Liver (tissue), 9 donors: ENCODE data around the gene PTRH2. TPM values are rescaled to one million over a fixed set of nuclear protein-coding genes. Genes with fewer than 3 reads are reported as not detected.

ENCODE experiments used
- DNase-seq: peaks from one replicate; pipeline ENCODE4 v3.0.0-alpha.2; 2017; ENCODE audit warnings: low spot score
- H3K27ac ChIP-seq, 2 donors: one replicate each; pipeline ENCODE4 v1.7.0; 2013; ENCODE audit warnings: inconsistent platforms in 2 of 2, low read length in 2 of 2, control low read depth in 1 of 2, low read depth in 1 of 2, mild to moderate bottlenecking in 1 of 2
- H3K27me3 ChIP-seq, 4 donors: one replicate each; pipeline versions ENCODE4 v1.6.1 to v1.7.0; 2013; ENCODE audit warnings: low read length in 3 of 4, inconsistent platforms in 1 of 4, mild to moderate bottlenecking in 1 of 4, moderate library complexity in 1 of 4; ENCODE audit not compliant: control insufficient read depth in 4 of 4, insufficient read depth in 4 of 4
- H3K36me3 ChIP-seq, 4 donors: one replicate each; pipeline versions ENCODE4 v1.6.1 to v1.7.0; 2013; ENCODE audit warnings: low read length in 3 of 4, mild to moderate bottlenecking in 3 of 4, low read depth in 1 of 4, moderate library complexity in 1 of 4; ENCODE audit not compliant: control insufficient read depth in 4 of 4, insufficient read depth in 3 of 4
- H3K4me1 ChIP-seq, 4 donors: one replicate each; pipeline versions ENCODE4 v1.6.1 to v1.7.0; 2013; ENCODE audit warnings: low read length in 3 of 4, mild to moderate bottlenecking in 3 of 4, moderate library complexity in 1 of 4; ENCODE audit not compliant: control insufficient read depth in 4 of 4, insufficient read depth in 4 of 4
- H3K4me3 ChIP-seq, 3 donors: one replicate each; pipeline versions ENCODE4 v1.6.1 to v1.7.0; 2013; ENCODE audit warnings: low read length in 3 of 3, control low read depth in 1 of 3, low read depth in 1 of 3, mild to moderate bottlenecking in 1 of 3
- H3K9ac ChIP-seq, 2 donors: one replicate each; pipeline ENCODE4 v1.7.0; 2013; ENCODE audit warnings: low read length in 2 of 2, mild to moderate bottlenecking in 2 of 2, moderate library complexity in 2 of 2, control low read depth in 1 of 2, low read depth in 1 of 2
- H3K9me3 ChIP-seq, 4 donors: one replicate each; pipeline versions ENCODE4 v1.6.1 to v1.7.0; 2013; ENCODE audit warnings: low read length in 3 of 4; ENCODE audit not compliant: control insufficient read depth in 4 of 4
- EGR1 ChIP-seq, 2 donors: IDR thresholded peaks; 2 replicates each; pipeline ENCODE4 v1.6.1; 2016 to 2018; ENCODE audit warnings: antibody characterized with exemption in 2 of 2, low read depth in 2 of 2
- FOXA1 ChIP-seq: IDR thresholded peaks from 2 replicates; pipeline ENCODE4 v1.6.1; 2016; ENCODE audit warnings: antibody characterized with exemption
- FOXA2 ChIP-seq: IDR thresholded peaks from 2 replicates; pipeline ENCODE4 v1.6.1; 2016; ENCODE audit warnings: antibody characterized with exemption
- GABPA ChIP-seq, 2 donors: IDR thresholded peaks in 1 of 2; conservative IDR thresholded peaks in 1 of 2; 2 replicates each; pipeline ENCODE4 v1.6.1; 2016; ENCODE audit warnings: antibody characterized with exemption in 2 of 2, mild to moderate bottlenecking in 1 of 2, moderate library complexity in 1 of 2
- HNF4A ChIP-seq, 2 donors: conservative IDR thresholded peaks; 2 replicates each; pipeline ENCODE4 v1.6.1; 2016; ENCODE audit warnings: antibody characterized with exemption in 2 of 2, mild to moderate bottlenecking in 2 of 2
- HNF4G ChIP-seq: IDR thresholded peaks from 2 replicates; pipeline ENCODE4 v1.6.1; 2016; ENCODE audit warnings: antibody characterized with exemption
- JUND ChIP-seq, 2 donors: IDR thresholded peaks; 2 replicates each; pipeline ENCODE4 v1.6.1; 2016; ENCODE audit warnings: antibody characterized with exemption in 2 of 2
- MAX ChIP-seq: IDR thresholded peaks from 2 replicates; pipeline ENCODE4 v1.6.1; 2016; ENCODE audit warnings: antibody characterized with exemption
- NR2F2 ChIP-seq: IDR thresholded peaks from 2 replicates; pipeline ENCODE4 v1.6.1; 2016; ENCODE audit warnings: antibody characterized with exemption
- RAD21 ChIP-seq, 2 donors: IDR thresholded peaks; 2 replicates each; pipeline ENCODE4 v1.6.1; 2016; ENCODE audit warnings: antibody characterized with exemption in 2 of 2, mild to moderate bottlenecking in 2 of 2
- RXRA ChIP-seq, 2 donors: IDR thresholded peaks; 2 replicates each; pipeline ENCODE4 v1.6.1; 2017 to 2018; ENCODE audit warnings: antibody characterized with exemption in 2 of 2, mild to moderate bottlenecking in 1 of 2
- SP1 ChIP-seq: IDR thresholded peaks from 2 replicates; pipeline ENCODE4 v1.6.1; 2018; ENCODE audit warnings: antibody characterized with exemption, mild to moderate bottlenecking
- TAF1 ChIP-seq: conservative IDR thresholded peaks from 2 replicates; pipeline ENCODE4 v1.6.1; 2016; ENCODE audit warnings: antibody characterized with exemption, mild to moderate bottlenecking
- YY1 ChIP-seq: IDR thresholded peaks from 2 replicates; pipeline ENCODE4 v1.6.1; 2016; ENCODE audit warnings: antibody characterized with exemption, mild to moderate bottlenecking
- WGBS: extraction: QIAGEN DNeasy Blood & Tissue Kit; methylation state at CpG from one replicate; pipeline ENCODE4 v1.1.7; 2013; 5-methylcytosine and 5-hydroxymethylcytosine counted together
- polyA plus RNA-seq, 2 donors: library from polyadenylated mRNA; stranded (reverse) in 1 of 2; unstranded in 1 of 2; fragments of 200-250 nt in 1 of 2; fragments of >200 nt in 1 of 2; fragmentation: Nextera tagmentation in 1 of 2; extraction: Ambion mirVana in 1 of 2; gene quantifications; one replicate each; pipeline versions ENCODE4 v1.2.1 to v1.2.3, GENCODE V29; 2013 to 2015
- total RNA-seq, 2 donors: library from RNA; depleted of rRNA; stranded (reverse); fragments of >200 nt; gene quantifications; one replicate each; pipeline ENCODE4 v1.2.3, GENCODE V29; 2014
- TF ChIP-seq, protein P1 (sequence below): IDR thresholded peaks from 2 replicates; pipeline ENCODE4 v1.6.1; 2016; ENCODE audit warnings: antibody characterized with exemption
- TF ChIP-seq, protein P2 (sequence below): IDR thresholded peaks from 2 replicates; pipeline ENCODE4 v1.6.1; 2016; ENCODE audit warnings: antibody characterized with exemption
- TF ChIP-seq, protein P3 (sequence below): IDR thresholded peaks from 2 replicates; pipeline ENCODE4 v1.6.1; 2016; ENCODE audit warnings: antibody characterized with exemption, mild to moderate bottlenecking
- TF ChIP-seq, protein P4 (sequence below): fragments of 150-350 bp; IDR thresholded peaks from 2 replicates; pipeline ENCODE4 v1.5.1; 2017; ENCODE audit warnings: improper control_type of control experiment, low read depth, low read length; ENCODE audit not compliant: missing input control
- donor health status: healthy.
- donor health status: healthy.
- donor health status: healthy.
- donor health status: healthy.
- donor health status: healthy.

PTRH2 gene
- total and polyA plus RNA-seq, 4 donors: 9.7 to 39.1 (median 23.1) TPM

- Histone ChIP-seq H3K9ac (no peak overlapping the region), H3K36me3 (peaks cover 0 to 10% (median 4%) of the 10 kb centered on the region in 4 donors), H3K27ac (no peak overlapping the region), H3K4me3 (no peak overlapping the region), H3K27me3 (no peaks in the 10 kb centered on the region), H3K4me1 (peaks cover 0 to 3% (median 0%) of the 10 kb centered on the region in 4 donors), H3K9me3 (no peaks in the 10 kb centered on the region)
- TF ChIP-seq, protein P1, sequence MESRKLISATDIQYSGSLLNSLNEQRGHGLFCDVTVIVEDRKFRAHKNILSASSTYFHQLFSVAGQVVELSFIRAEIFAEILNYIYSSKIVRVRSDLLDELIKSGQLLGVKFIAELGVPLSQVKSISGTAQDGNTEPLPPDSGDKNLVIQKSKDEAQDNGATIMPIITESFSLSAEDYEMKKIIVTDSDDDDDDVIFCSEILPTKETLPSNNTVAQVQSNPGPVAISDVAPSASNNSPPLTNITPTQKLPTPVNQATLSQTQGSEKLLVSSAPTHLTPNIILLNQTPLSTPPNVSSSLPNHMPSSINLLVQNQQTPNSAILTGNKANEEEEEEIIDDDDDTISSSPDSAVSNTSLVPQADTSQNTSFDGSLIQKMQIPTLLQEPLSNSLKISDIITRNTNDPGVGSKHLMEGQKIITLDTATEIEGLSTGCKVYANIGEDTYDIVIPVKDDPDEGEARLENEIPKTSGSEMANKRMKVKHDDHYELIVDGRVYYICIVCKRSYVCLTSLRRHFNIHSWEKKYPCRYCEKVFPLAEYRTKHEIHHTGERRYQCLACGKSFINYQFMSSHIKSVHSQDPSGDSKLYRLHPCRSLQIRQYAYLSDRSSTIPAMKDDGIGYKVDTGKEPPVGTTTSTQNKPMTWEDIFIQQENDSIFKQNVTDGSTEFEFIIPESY: no peak
- TF ChIP-seq JUND (IDR thresholded peaks at IDR 0.05) (no peak), TAF1 (no peak)
- TF ChIP-seq, protein P2, sequence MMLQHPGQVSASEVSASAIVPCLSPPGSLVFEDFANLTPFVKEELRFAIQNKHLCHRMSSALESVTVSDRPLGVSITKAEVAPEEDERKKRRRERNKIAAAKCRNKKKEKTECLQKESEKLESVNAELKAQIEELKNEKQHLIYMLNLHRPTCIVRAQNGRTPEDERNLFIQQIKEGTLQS: no peak
- WGBS: 81% methylated on average over 4 of the region's 4 CpGs
- DNase-seq: no peak
These were observed 36.6 kb upstream of the PTRH2 start for GRCh38 chr17:59743842-59744241.

GRCh38 chr17:59737324-59737723 is 30.1 kb upstream of the PTRH2 start:
- DNase-seq: no peak
- no peaks in the 10 kb centered on the region for H3K9me3 ChIP-seq
- no peak overlapping the region for H3K9ac ChIP-seq
- no peak overlapping the region for H3K27ac ChIP-seq
- no peaks in the 10 kb centered on the region for H3K27me3 ChIP-seq
- H3K4me1 ChIP-seq: no peaks in the 10 kb centered on the region
- TF ChIP-seq RXRA (IDR thresholded peaks at IDR 0.05) (no peak), GABPA (IDR thresholded peaks at IDR 0.05 in 1 of 2, conservative IDR thresholded peaks at IDR 0.05 in 1 of 2) (no peak), YY1 (no peak), HNF4G (no peak), FOXA2 (no peak), EGR1 (IDR thresholded peaks at IDR 0.05; ENCODE audit: low read depth in 2 of 2) (no peak), NR2F2 (no peak), RAD21 (IDR thresholded peaks at IDR 0.05) (no peak), TAF1 (no peak), HNF4A (conservative IDR thresholded peaks at IDR 0.05) (no peak), MAX (no peak), SP1 (no peak), FOXA1 (no peak), JUND (IDR thresholded peaks at IDR 0.05) (no peak)
- TF ChIP-seq, protein P3, sequence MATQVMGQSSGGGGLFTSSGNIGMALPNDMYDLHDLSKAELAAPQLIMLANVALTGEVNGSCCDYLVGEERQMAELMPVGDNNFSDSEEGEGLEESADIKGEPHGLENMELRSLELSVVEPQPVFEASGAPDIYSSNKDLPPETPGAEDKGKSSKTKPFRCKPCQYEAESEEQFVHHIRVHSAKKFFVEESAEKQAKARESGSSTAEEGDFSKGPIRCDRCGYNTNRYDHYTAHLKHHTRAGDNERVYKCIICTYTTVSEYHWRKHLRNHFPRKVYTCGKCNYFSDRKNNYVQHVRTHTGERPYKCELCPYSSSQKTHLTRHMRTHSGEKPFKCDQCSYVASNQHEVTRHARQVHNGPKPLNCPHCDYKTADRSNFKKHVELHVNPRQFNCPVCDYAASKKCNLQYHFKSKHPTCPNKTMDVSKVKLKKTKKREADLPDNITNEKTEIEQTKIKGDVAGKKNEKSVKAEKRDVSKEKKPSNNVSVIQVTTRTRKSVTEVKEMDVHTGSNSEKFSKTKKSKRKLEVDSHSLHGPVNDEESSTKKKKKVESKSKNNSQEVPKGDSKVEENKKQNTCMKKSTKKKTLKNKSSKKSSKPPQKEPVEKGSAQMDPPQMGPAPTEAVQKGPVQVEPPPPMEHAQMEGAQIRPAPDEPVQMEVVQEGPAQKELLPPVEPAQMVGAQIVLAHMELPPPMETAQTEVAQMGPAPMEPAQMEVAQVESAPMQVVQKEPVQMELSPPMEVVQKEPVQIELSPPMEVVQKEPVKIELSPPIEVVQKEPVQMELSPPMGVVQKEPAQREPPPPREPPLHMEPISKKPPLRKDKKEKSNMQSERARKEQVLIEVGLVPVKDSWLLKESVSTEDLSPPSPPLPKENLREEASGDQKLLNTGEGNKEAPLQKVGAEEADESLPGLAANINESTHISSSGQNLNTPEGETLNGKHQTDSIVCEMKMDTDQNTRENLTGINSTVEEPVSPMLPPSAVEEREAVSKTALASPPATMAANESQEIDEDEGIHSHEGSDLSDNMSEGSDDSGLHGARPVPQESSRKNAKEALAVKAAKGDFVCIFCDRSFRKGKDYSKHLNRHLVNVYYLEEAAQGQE: no peak
- TF ChIP-seq, protein P2: no peak
- TF ChIP-seq, protein P4, sequence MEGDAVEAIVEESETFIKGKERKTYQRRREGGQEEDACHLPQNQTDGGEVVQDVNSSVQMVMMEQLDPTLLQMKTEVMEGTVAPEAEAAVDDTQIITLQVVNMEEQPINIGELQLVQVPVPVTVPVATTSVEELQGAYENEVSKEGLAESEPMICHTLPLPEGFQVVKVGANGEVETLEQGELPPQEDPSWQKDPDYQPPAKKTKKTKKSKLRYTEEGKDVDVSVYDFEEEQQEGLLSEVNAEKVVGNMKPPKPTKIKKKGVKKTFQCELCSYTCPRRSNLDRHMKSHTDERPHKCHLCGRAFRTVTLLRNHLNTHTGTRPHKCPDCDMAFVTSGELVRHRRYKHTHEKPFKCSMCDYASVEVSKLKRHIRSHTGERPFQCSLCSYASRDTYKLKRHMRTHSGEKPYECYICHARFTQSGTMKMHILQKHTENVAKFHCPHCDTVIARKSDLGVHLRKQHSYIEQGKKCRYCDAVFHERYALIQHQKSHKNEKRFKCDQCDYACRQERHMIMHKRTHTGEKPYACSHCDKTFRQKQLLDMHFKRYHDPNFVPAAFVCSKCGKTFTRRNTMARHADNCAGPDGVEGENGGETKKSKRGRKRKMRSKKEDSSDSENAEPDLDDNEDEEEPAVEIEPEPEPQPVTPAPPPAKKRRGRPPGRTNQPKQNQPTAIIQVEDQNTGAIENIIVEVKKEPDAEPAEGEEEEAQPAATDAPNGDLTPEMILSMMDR: no peak
- TF ChIP-seq, protein P1: no peak
- H3K36me3 ChIP-seq: peaks cover 3 to 17% (median 12%) of the 10 kb centered on the region in 4 donors
- 89% methylated on average over 3 of the region's 3 CpGs for WGBS
- no peak overlapping the region for H3K4me3 ChIP-seq
